Measurements from ENCODE around the gene MEIS1. TPM values are rescaled to one million over a fixed set of nuclear protein-coding genes. Genes with fewer than 3 reads are reported as not detected.

MEIS1 gene
- polyA plus RNA-seq, 10 donors = 12.1 to 18.6 (median 15.3) TPM

DNA sequence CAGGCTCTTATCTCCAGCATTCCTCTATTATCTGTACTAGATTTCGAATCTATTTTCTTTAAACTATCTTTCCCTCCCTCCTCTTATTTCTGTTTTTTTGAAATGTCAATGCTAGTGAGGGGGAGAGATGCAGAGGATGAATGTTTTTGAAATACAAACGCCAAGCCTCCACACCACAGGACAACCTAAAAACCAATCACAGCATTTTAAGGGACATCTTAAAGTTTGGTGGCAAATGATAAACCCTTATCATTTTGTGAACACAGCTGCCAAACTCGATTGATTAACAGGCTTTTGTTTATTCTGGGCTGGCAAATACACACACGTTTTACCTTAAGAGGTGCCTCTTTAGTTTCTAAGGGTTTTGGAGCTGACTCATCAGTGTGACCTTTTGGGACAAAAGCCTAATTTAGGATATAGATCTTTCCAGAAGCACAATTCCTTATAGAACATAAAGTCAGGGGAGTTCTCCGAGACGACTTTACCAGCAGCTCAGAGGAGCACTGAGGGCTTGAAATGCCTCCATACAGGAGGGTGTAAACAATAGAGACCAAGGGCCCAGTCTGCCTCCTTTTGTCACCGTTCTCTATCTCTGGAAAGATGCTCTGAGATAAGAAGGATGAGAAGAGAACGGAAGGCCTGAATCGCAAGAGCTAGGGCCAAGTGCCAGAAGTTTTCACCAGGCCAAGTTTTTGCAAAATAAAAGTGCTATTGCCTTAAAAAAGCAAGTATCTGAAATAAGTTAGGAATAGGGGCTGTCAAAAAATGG, 4.2 kb upstream of the MEIS1 start:
- DNase-seq = peak in 1 of 3 donors; percentile 35

- no peak for DNase-seq
Measured at GRCh38 chr2:66431274-66431642, 3.7 kb upstream of the MEIS1 start.

DNA sequence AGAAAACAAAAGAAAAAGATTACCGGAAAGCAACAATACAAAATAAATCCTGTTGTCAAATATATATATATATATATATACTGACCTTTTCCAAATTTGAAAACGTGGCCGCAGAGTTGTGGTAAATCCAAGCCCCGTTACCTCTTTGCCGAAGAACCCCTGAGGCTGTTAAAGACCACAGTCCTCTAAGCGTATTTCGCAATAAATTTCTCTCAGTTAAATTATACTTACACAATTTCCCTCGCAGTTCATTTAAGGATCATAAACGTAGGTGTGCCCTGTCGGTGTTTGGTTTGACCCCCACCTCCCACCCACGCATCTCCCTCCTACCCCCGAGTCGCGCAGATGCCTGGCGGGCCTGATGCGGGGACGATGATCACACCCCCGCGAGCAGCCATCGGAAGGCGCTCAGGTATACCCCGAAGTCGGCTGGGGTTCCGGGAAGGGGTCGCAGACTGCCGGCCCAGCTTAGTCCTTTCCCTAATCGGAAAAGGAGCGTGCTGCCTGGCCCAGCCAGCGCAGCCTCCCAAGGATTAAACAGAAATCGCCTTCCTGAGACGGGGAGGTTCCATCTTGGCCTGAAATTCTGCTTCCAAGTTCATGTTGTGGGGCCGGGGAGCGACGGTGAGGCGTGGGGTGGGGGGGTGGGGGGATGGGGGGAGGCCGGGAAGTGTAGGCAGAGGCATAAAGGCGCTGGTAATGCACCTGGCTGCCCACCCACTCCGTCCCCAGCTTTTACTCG, 2.9 kb upstream of the MEIS1 start:
- peak in 2 of 3 donors; percentile 13 to 51 for DNase-seq

DNA sequence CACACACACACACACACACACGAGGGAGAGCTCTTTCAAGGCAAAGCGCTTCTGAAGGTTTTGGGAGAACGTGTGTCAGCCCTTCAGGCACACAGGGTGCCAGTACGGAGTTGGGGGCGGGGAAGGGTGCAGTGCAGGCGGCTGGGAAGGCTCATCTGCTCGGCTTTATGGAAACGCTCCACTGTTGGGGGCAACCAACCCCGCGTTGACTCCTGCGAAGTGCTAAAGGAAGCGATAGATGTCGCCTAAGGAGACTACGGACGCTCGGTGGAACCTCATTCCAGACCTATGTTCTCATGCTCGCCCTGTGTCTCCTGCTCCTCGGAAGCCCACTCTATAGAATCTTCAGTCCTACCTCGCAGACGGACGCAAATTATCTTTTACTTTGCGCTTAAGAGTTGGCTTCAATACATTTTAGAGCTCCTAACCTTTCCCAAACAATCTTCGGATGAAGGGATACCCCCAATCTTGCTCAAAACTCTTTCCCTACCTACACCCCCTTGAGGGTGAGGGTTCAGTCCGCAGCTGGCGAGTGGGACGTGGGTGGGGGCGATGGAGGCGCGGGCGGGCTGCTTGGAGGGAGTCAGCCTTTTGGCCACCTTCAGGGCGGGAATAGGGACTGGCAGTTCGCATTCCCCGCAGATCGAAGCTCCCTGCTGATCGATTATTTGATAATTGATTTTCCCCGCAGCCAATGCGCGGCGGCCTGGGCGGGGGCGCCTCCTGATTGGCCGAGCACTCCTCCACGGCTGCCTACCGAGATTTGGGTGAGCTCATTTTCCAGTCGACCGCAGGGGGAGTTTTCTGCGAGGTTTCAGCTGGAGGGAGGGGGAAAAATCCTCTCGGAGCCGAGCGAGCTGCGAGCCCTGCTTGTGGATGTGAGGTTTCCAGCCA, 1.9 kb upstream of the MEIS1 start:
- peak; percentile 97 to 98 (median 98) for DNase-seq

DNA sequence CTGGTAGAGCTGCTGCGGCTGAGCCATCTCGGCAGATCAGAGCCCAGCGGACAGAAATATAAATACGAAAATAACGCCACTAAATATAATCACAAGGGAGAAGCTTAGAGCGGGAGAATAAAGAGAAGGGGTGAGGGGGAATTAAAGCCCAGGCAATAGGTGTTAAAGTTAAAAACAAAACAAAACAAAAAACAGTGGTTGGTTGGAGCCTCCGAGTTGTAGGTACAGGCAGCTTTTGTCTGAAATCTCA, 1.3 kb upstream of the MEIS1 start:
- no peak for DNase-seq

- DNase-seq = peak in 2 of 3 donors; percentile 79 to 92
Measured at GRCh38 chr2:66433945-66434678, 813 bp upstream of the MEIS1 start.

- no peak for DNase-seq
Measured at GRCh38 chr2:66435549-66435875, 587 bp downstream of the MEIS1 start.

DNA sequence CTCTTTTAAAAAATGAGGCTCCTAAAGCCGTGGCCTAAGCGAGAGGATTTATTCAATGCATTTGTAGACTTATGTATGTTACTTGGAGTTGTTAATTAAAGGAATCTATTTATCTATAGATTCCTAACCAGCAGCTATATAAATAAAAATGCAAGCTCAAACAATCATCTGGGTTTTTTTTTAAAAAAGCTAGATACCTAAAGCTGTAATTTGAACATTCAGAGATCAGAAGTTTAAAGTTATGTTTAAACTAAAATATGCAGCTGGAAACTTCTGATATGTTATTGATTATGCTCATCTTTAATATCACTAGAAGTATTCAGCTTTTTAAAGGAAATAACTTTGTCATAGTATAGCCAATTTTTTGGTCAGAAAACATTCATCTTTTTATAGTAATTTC, 1.0 kb downstream of the MEIS1 start:
- no peak for DNase-seq

GRCh38 chr2:66436581-66437001, 1.7 kb downstream of the MEIS1 start:
- DNase-seq = peak in 2 of 3 donors; percentile 34 to 79

DNA sequence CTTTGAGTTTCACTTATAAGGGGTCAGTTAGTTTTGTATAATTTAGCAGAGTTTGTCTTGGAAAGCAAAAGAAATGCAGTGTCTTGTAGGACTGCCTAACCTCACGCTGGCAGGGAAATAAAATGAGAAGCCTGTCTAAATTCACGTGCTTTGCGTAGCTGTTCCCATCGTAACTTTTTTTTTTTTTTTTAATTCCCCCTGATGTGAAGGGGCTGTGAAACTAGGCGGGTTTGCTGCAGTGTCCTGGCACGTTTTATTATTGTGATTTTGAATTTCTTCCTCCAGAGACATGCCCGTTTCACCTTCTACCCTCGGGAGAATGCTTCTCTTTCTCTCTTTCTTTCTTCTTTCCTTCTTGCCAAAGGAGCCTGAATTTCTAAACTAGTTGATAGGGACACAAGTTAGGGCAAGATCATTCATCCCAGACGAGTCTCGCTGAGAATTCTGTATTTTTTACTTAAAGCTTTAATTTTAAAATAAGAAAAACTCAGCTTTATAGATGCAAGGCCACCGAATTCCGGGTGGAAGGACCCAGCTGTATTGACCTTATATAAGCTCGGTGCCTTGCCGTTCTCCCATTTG, 2.3 kb downstream of the MEIS1 start:
- DNase-seq = peak in 1 of 3 donors; percentile 60

GRCh38 chr2:66437691-66438497, 3.0 kb downstream of the MEIS1 start:
- peak in 2 of 3 donors; percentile 66 to 90 for DNase-seq

GRCh38 chr2:66438498-66438833, 3.5 kb downstream of the MEIS1 start:
- DNase-seq = no peak

GRCh38 chr2:66438891-66439811, 4.2 kb downstream of the MEIS1 start:
- DNase-seq = peak in 2 of 3 donors; percentile 58 to 88

DNA sequence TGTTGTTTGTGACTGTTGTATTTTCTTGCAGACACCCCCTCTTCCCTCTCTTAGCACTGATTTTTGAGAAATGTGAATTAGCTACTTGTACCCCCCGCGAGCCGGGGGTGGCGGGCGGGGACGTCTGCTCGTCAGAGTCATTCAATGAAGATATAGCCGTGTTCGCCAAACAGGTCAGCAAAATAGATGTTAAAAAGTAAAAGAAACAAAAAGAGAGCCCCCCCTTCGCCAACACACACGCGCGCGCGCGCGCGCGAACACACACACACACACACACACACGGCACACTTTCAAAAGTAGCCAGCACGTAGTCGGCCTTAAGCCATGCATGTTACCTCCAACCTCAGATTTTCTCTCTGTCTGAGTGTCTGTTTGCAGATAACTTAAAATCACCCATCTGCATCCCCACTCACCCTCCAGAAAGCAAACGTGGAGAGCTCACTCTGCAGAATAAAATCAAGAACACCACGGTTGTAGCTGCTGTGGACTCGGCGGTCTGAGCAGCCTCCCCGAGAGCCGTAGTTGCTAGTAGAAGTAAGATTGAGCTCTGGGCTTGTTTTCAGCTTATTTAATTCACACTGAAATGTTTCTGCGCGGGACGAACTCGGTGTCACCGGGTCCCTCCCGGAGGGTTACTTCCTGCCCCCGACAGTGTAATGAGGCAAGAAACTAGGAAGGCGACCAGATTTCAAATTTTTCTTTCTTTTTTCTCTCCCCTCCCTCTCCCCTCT, 5.1 kb downstream of the MEIS1 start:
- peak in 1 of 3 donors; percentile 73 for DNase-seq

- DNase-seq = peak in 2 of 3 donors; percentile 49 to 84
Measured at GRCh38 chr2:66440708-66441497, 6.0 kb downstream of the MEIS1 start.

- peak in 2 of 3 donors; percentile 47 to 79 for DNase-seq
Measured at GRCh38 chr2:66441581-66442320, 6.8 kb downstream of the MEIS1 start.

All from muscle of back (tissue), 11 donors.